Adrenal gland (tissue), 5 donors: Measurements from ENCODE around the gene KAZN.

Experiments used
- POLR2A ChIP-seq, 2 donors: fragments of 450-650 bp; IDR thresholded peaks; one replicate each; pipeline ENCODE4 v1.6.1; 2017; ENCODE audit warnings: antibody characterized with exemption in 2 of 2, mild to moderate bottlenecking in 2 of 2, moderate library complexity in 1 of 2
- TF ChIP-seq, protein P1 (sequence below), 6 experiments: fragments of 450-650 bp in 4 of 6; fragments of 200-600 bp in 2 of 6; sonication (generic) in 1 of 6; IDR thresholded peaks; 1 replicate in 5 of 6; 2 replicates in 1 of 6; pipeline versions ENCODE4 v1.5.1 to v1.8.0; 2016 to 2021; ENCODE audit warnings: antibody characterized with exemption in 6 of 6, mild to moderate bottlenecking in 2 of 6, moderate library complexity in 1 of 6
- donor health status: DM: no; HTN: no; CAD: no.

DNA sequence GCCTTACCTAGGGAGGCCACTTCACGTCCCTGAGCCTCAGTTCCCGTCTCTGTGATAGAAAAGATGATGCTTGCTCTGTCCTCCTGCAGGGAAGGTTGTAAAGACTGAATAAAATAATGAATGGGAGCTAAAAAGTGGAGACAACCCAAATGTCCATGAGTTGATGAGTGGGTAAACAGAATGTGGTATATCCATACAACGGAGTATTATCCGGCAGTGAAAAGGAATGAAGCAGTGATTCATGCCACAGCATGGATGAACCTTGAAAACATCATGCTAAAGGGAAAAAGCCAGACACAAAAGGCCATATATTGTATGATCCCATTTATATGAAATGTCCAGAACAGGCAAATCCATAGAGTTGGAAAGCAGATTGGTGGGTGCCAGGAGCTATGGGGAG, 77.9 kb downstream of the KAZN start:
- TF ChIP-seq, protein P1, sequence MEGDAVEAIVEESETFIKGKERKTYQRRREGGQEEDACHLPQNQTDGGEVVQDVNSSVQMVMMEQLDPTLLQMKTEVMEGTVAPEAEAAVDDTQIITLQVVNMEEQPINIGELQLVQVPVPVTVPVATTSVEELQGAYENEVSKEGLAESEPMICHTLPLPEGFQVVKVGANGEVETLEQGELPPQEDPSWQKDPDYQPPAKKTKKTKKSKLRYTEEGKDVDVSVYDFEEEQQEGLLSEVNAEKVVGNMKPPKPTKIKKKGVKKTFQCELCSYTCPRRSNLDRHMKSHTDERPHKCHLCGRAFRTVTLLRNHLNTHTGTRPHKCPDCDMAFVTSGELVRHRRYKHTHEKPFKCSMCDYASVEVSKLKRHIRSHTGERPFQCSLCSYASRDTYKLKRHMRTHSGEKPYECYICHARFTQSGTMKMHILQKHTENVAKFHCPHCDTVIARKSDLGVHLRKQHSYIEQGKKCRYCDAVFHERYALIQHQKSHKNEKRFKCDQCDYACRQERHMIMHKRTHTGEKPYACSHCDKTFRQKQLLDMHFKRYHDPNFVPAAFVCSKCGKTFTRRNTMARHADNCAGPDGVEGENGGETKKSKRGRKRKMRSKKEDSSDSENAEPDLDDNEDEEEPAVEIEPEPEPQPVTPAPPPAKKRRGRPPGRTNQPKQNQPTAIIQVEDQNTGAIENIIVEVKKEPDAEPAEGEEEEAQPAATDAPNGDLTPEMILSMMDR (IDR thresholded peaks at IDR 0.05): no peak
- TF ChIP-seq POLR2A (IDR thresholded peaks at IDR 0.05): no peak
